HG03280 (cell line): ENCODE measurements around the gene PLPPR5.
"Not testable (repeated sequence)": the region's sequence is repeated elsewhere in the genome, so short reads cannot be mapped to it uniquely, and the experiment has no call there.

Experiments
- ATAC-seq: cut with Tn5 transposase; IDR thresholded peaks from one replicate; pipeline ENCODE4 v1.9.1; 2021; ENCODE audit warnings: mild to moderate bottlenecking, moderate library complexity; ENCODE audit not compliant: unreplicated experiment

The PLPPR5 gene, protein sequence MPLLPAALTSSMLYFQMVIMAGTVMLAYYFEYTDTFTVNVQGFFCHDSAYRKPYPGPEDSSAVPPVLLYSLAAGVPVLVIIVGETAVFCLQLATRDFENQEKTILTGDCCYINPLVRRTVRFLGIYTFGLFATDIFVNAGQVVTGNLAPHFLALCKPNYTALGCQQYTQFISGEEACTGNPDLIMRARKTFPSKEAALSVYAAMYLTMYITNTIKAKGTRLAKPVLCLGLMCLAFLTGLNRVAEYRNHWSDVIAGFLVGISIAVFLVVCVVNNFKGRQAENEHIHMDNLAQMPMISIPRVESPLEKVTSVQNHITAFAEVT

DNA sequence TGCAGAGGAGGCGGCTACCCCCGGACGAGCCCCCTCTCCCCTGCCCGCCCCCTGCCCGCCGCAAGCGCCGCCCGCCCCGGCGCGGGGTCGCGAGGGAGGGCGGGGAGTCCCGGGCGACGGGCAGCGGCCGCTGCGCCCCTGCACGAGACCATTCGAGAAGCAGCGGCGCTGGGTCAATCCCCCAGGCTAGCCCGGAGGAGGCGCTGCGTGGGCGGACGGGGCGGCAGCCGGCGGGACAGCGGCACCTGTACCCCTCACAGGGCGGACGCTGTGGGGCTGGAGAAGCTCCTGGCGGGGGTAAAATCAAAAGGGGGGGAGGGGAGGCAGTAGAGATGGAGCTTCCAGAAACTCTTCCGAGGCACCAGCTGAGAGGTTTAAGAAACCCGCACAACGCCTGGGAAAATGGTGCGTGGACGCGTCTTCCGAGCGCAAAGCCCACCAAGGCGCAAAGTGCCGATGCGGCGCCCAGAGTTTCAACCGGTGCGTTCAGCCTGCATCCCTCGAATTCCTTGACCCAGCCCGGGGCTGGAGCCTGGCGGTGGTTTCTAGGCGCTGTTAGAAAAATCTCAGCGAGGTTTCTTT lies at the start of gene PLPPR5:
PLPPR5 (minus strand) TSS at position 1 of the 582 bp plus-strand sequence. CDS start 190 bp downstream, outside the sequence.
- no peak for ATAC-seq

DNA sequence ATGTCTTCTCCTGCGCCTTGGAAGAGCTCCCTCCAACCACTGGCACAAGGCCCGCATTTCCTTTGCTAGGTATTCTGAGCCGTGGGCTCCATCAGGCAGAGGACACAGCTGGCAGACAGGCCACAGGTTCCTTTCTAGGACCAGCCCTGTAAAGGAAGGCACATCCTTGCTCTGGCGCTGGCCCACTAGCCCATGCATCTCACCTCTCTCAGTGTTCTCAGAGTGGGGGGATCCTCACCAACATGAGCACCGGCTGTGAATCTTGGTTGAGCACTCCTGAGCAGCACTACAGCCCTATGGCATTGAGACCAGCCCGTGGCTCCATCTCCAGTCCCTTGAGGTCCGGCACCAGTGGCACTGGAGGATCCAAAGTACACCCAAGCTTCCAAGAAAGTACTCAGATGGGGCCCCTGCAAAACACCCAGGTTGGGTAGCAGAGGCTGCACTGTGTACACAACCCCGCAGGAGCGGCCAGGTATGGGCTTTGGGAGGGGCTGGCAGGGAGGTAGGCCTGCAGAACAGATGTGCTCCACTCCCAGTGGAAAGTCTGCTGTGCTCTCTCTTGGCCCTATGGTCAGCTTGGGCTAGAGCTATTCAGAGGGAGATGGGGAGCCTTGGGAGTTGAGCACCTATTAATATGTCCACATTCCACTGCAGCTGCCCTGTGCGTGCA lies 47.1 kb upstream of the PLPPR5 start:
- no peak for ATAC-seq

DNA sequence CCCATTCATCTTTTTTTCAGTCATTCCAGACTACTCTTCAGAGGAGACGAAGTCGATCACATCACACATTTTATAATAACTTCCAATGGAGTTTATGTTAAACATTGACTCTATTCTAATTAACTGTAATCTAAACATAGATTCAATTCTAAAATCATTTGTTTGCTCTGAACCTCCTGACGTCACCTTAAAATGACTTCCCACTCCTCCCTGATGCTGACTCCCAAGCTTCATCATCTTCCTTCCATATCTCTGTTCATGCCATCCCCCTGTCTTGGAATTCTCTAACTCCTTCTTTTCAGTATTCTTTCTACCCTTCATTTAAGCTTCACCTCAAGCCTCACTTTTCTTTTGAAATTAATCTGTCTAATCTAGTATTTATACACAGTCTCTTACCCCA lies 45.1 kb upstream of the PLPPR5 start:
- no peak for ATAC-seq

DNA sequence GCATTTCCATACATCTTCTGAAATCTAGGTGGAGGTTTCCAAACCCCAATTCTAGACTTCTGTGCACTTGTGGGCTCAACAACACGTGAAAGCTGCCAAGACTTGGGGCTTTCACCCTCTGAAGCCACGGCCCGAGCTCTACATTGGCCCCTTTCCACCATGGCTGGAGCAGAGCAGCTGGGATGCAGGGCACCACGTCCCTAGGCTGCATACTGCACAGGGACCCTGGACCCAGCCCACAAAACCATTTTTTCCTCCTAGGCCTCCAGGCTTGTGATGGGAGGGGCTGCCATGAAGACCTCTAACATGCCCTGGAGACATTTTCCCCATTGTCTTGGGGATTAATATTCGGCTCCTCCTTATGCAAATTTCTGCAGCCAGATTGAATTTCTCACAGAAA lies 32.1 kb upstream of the PLPPR5 start:
- not testable (repeated sequence) for ATAC-seq

DNA sequence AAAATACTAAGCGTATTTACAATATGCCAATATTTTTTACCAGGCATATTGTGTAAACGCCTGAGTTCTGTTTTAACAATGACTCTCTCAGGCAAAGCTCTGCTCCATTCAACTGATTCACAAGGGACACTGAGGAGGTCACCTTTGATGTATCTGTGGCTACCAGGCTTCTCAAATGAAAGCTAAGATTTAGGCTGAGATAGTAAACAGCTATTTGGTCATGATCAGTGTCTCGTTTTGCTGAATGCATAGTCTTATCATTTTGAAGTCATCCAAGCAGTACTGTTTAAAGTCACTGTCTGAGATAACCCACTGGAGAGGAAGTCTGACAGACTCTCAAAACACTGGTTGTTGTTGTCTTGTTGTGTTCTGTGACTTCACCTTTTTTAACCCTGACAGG lies 13.7 kb upstream of the PLPPR5 start:
- no peak for ATAC-seq

DNA sequence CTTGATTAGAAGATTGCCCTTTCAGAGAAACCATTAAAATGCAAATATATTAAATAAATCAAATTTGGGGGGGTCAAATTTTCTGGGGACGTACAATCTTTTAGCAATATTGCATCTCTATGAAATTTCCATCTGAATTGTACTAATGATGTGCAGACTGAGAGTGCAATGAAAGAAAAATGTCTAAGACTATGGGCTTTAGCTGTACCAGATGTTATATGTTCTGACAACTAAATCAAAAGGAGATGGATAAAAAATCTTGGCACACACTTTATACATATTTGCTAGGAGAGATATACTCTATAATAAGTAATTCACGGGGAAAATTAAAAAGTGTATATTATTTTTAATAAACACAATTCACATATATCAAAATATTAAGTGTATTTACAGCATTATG lies 13.0 kb upstream of the PLPPR5 start:
- ATAC-seq, result no peak

DNA sequence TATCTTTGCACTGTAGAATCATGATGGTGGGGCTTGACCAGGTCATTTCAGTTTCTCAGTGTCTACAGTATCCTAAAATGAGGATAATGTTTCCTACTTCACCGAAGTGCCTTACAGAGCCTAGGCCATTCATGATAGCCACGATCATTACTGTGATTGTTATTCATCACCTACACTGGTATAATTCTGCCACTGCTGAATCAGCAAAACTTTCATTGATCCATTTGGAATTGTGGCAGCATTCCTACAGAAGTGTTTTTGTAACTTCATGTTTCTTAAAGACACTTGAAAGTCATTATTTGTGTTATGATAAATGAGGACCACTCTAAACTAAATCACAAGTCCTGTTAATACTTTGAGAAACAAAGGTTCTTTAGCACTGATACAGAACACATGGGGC lies 6.0 kb upstream of the PLPPR5 start:
- no peak for ATAC-seq

DNA sequence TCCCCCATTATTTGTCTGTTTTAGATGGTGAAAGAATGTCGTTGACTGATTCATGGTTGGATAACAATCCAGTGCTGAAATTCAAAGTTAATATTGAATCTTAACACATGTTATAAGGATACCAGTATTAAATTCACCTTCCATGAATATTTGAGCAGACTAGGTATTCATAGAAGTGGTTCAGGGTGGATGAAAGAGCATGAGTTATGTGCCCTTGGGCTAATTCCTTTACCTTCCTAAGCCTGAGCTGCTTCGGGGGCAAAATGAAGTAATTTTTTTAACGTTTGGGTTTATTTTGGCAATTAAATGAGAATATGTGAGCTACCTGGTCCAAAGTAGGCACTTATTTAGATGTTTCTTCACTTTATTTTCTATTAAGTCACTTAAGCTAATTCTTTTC lies 2.7 kb upstream of the PLPPR5 start:
- no peak for ATAC-seq

DNA sequence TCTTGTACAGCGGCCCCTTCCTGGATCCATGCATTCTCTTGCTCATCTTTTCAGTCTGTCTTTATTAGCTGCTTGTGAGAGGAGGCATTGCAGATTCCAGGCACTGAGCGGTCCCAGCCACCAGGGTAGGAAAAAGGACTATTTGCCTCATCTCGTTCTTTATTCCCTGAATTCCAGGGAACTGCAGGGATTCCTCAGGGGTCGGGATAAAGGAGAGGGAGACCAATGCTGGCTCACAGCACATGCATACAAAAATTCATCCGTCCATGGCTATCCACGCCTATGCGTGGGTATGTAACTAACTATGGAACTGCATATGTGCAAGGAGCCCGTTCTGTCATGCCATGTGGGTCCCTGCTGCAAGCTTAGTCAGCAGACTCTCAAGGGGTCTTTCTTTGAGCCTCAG lies 879 bp upstream of the PLPPR5 start:
- ATAC-seq, result no peak

DNA sequence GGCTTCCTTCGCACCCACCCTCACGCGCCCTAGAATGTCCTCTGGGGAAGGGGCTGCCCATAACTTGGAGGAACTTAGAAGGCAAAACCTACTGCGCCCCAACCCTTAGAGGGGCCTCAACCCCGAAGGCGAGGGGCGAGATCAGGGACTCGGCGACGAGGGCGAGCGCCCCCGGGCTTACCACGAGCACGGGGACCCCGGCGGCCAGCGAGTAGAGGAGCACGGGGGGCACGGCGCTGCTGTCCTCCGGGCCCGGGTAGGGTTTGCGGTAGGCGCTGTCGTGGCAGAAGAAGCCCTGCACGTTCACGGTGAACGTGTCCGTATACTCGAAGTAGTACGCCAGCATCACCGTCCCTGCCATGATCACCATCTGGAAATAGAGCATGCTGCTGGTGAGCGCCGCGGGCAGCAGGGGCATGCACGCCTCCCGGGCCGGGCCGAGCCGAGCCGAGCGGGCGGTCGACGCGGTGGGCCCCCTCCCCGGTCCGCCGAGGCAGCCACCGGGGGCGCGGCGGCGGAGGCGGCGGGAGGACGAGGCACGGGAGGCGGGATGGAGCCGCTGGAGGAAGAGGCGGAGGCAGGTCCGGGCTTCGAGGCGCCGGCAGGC lies 304 bp downstream of the PLPPR5 start:
- no peak for ATAC-seq

DNA sequence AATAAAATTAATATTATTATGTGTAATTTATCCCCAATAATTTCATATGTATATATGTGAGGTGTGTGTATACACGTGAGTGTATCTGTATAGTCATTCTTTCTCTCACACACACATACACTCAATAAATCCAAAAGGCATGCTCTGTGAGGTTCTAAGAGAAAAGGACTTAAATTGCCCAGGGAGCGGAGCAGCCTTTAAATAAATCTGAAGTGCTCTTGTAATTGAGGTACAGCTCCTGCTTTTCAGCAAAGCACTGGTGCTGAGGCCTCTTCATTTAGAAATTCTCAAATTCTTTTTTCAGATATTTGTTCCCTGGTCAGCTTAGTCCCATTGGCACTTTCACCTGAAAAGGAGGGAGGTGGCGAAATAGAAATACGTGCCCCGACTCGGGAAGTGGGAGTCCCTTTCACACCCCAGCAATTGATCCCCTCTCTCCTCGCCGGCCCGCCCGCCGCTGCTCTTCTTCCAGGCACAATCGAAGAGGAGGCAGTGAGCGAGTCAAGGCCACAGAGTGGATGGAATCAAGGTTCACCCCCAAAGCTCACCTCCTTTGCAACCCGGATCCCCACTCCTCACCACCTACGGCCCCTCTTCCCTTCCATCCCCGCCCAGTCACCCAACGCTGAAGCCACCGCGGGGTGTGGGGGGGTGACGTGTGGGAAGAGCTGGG lies 944 bp downstream of the PLPPR5 start:
- no peak for ATAC-seq

DNA sequence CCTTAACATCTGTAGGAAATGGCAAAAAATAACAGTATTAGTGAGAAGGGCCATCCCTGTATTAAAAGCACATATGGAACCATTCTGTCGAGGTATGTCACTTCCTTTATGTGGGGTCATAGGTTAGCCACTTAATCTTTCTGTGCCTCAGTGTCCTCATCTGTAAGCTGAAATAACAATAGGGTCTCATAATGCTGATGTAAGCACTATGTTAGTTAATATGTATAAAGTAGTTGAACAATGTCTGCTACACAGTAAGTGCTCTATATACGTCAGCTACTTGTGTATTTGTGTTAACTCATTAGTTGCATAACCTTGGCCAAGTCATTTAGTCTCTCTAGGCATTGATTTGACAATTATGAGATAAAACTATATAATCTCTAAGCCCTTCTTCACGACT lies 11.8 kb downstream of the PLPPR5 start:
- no peak for ATAC-seq

DNA sequence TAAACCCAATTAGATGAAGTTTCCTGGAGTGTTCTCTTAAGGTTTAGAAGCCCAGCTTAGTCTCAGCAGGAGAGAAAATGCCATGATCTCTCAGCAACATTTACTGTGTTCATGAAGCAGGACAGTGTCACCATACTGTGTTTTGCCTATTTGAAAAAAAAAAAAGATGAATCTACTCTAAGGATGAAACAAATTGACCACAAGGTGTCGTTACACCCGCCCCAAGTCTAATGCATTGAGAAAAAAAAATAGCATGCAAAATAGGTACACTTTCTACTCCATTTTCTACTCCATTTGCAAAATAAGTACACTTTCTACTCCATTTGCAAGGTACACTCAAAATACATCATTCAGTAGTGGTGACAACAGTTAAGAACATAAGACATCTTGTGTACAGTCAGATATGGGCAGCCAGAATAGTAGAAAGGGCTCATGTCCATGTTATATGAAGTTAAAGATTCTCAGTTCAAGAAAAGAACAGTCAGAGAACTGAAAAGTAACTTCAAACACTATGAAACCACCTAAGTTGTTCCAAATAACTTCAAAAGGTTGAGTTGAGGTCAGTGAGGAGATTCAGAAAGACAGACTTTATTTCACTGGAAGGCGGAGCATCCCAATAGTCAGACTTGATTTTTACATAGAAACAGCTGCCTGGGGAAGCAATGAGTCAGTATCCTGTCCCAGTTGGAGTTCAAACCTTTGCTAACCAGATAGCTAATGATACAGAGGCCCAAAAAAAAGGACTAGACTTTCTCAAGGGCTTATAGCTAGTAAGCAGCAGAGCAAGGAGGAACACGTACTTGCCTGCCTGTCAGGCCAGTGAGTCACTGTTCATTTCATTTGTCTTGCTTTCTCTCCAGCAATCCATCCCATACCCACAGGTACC lies 13.3 kb downstream of the PLPPR5 start:
- peak; percentile 72 for ATAC-seq

DNA sequence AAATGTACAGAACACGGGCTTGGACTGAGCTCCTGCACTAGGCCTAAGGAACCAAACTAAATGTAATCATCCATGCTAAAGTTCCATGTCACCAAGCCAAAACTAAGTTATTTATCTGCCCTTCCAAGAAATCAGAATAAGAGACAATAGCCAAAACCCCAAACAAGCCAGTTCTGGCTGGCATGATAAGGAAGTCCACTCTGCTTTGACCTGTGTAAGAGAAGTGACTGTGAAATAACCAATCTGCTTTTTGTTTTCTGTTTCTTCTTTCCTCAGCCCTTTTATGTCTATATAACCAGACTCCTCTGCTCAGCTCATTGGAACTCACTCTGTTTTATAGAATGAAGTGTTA lies 15.1 kb downstream of the PLPPR5 start:
- no peak for ATAC-seq

DNA sequence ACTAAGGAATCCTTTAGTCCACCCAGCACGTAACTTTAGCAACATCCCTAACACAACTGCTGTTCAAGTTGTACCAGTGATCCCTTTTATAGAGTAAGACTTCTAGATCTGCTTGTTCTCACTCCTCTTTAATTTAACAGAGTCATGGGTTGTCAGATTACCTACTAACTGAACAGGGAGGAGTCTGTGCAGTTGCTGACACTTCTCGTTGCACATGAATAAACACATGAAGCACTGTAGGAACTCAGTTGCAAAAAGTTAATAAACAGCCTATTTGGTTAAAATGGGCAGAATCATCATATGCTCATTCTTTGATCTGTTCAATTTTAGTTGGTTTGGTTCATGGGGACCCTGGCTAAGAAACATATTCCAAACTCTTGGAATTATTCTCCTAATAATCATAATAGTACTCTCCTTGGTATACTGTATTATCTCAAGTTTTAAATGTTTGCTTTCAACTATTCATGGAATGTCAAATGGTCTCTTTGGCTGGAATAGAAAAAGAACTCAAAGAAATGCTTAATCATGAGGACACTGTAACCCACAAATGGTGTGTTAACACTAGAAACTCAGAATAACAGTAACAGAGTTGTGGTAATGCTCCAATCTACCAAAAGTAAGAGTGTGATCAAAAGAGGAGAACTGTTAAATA lies 15.6 kb downstream of the PLPPR5 start:
- ATAC-seq, result no peak

DNA sequence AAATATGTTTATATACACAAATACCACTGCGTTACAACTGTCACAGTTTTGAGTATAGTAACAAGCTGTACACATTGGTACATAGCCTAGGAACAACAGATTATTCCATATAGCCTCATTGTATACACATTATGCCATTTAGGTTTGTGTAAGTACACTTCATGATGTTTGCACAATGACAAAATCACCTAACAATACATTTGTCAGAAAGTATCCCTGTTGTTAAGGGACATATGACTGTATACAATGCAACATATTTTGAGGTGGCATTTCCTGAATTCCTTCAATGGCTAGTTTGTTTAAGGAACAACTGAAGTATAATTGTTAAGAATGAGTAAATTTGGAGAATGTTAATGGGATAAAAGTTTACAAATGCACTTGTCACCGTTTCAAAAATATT lies 19.0 kb downstream of the PLPPR5 start:
- no peak for ATAC-seq

DNA sequence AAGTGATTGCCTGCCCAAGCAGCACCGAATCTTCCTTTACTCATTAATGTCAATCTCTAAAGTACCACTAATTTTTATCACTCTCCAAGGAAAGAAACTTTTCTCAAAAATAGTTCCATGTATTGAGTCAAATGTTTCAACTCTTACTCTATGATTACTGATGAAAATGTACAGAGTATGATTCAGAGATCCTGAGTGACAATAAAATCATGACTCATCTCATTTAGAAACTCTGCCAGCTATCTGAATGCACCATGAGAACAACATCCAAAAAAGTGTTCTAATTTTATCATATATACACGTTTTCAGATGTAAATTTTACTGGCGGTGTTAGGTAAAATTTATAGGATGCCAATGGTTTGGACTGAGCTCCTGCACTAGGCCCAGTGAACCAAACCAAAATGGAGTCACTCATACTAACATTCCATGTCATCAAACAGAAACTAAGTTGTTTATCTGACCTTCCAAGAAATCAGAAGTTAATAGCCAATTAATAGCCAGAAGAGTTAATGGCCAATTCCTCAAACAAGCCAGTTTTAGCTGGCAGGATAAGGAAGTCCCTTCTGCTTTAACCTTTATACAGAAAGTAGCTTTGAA lies 22.6 kb downstream of the PLPPR5 start:
- ATAC-seq, result no peak

DNA sequence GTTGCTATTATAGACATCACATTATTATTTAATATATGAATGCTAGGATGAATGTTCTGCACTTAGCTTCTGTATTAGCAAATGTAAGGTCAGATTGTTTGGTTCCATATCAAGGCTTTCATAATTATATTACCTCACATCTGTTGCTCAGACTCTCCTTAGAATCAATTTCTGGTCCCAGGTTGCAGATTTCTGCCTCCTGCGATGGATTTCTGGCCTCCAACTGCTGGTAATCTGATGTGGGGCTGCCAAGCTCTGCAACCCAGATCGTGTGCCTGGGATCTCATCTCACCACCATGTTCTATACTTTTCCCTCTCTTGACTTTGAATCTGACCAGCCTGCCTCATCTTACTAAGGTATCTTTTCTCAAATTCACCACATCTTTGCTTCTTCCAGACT lies 25.2 kb downstream of the PLPPR5 start:
- no peak for ATAC-seq

DNA sequence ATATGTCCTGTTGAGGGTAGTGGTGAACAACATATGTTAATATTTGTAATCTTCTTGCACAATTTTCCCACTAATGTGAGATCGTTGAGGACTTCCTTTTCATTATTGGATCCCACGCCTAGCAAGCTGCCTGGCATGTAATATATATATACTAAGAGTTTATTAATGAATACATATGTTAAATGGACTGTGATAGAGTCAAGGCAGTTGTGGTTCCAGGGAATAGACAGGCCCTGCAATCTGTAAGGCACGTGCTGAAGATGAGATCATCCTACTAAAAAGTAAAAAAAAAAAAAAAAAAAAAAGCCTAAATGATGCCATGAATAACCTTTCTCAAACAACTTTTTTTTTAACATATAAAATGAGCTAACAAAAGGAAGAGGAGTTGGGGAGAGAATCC lies 28.9 kb downstream of the PLPPR5 start:
- ATAC-seq, result no peak

DNA sequence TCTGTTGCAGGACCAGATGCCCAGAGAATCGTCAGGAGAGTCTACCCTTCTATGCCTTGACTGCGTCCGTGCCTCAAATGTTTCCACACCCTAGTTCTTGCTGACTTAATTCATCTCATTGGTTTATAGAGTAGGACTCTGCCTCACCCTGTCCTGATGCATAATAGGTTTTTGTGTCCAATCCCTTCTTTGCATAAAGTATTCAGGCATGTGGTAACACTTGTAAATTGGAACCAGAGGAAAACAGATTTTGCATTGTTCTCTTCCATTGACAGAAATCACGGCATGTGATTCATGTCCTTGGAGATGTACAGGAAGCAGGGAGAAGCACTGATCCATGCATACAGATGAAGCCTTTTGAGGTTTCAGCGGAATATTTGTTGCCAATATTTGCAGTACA lies 29.5 kb downstream of the PLPPR5 start:
- no peak for ATAC-seq
